ENCODE results near the gene TAF6L.

TAF6L gene

GRCh38 chr11:62778441-62778840 lies 7.2 kb downstream of the TAF6L start:
- Histone ChIP-seq H3K79me2 (ENCODE audit: low read length) (0 out of 2 replicates have a peak, but pooled peaks cover 6% of the 10 kb centered on the region), H2AFZ (ENCODE audit: low read depth, low read length) (no peak overlapping the region), H3K4me1 (ENCODE audit: low read length) (no peaks in the 10 kb centered on the region), H4K20me1 (ENCODE audit: insufficient read depth, low read length) (no peaks in the 10 kb centered on the region), H3K36me3 (replicated peaks; ENCODE audit: low read depth, low read length) (peaks cover 22% of the 10 kb centered on the region), H3K9ac (ENCODE audit: low read length) (no peak overlapping the region), H3K27me3 (ENCODE audit: low read depth, low read length) (no peaks in the 10 kb centered on the region), H3K4me3 (ENCODE audit: low read length) (no peak overlapping the region), H3K4me2 (ENCODE audit: low read length) (no peak overlapping the region), H3K27ac (ENCODE audit: low read length) (no peak overlapping the region), H3K9me3 (ENCODE audit: insufficient read depth, low read length) (no peaks in the 10 kb centered on the region)
- TF ChIP-seq EZH2phosphoT487 (IDR thresholded peaks at IDR 0.05; ENCODE audit: low read depth): no peak
- TF ChIP-seq CTCF (IDR thresholded peaks at IDR 0.05; ENCODE audit: low read depth, low read length): no peak

GRCh38 chr11:62782753-62783152 lies 11.6 kb downstream of the TAF6L start:
- Histone ChIP-seq H3K9ac (ENCODE audit: low read length) (no peak overlapping the region), H3K9me3 (ENCODE audit: insufficient read depth, low read length) (no peaks in the 10 kb centered on the region), H3K4me3 (ENCODE audit: low read length) (no peak overlapping the region), H3K27me3 (ENCODE audit: low read depth, low read length) (no peaks in the 10 kb centered on the region), H3K36me3 (replicated peaks; ENCODE audit: low read depth, low read length) (peaks cover 17% of the 10 kb centered on the region), H2AFZ (ENCODE audit: low read depth, low read length) (no peak overlapping the region), H3K4me1 (ENCODE audit: low read length) (peaks cover 7% of the 10 kb centered on the region), H3K79me2 (ENCODE audit: low read length) (peaks cover 5% of the 10 kb centered on the region), H3K4me2 (ENCODE audit: low read length) (no peak overlapping the region), H3K27ac (ENCODE audit: low read length) (no peak overlapping the region), H4K20me1 (ENCODE audit: insufficient read depth, low read length) (no peaks in the 10 kb centered on the region)
- TF ChIP-seq EZH2phosphoT487 (IDR thresholded peaks at IDR 0.05; ENCODE audit: low read depth) (no peak), CTCF (IDR thresholded peaks at IDR 0.05; ENCODE audit: low read depth, low read length) (no peak)

- Histone ChIP-seq H3K4me2 (ENCODE audit: low read length) (peak overlapping the region; percentile 86), H3K27ac (ENCODE audit: low read length) (peak overlapping the region; percentile 69), H3K27me3 (ENCODE audit: low read depth, low read length) (no peaks in the 10 kb centered on the region), H3K4me1 (ENCODE audit: low read length) (peaks cover 23% of the 10 kb centered on the region), H3K9me3 (ENCODE audit: insufficient read depth, low read length) (no peaks in the 10 kb centered on the region), H4K20me1 (ENCODE audit: insufficient read depth, low read length) (no peaks in the 10 kb centered on the region), H3K36me3 (replicated peaks; ENCODE audit: low read depth, low read length) (peaks cover 36% of the 10 kb centered on the region), H3K9ac (ENCODE audit: low read length) (peak overlapping the region; percentile 88), H2AFZ (ENCODE audit: low read depth, low read length) (no peak overlapping the region), H3K79me2 (ENCODE audit: low read length) (peaks cover 42% of the 10 kb centered on the region), H3K4me3 (ENCODE audit: low read length) (peak overlapping the region; percentile 79)
- TF ChIP-seq CTCF (IDR thresholded peaks at IDR 0.05; ENCODE audit: low read depth, low read length) (peak; percentile 92), EZH2phosphoT487 (IDR thresholded peaks at IDR 0.05; ENCODE audit: low read depth) (no peak)
Observed at GRCh38 chr11:62786318-62787004, 15.3 kb downstream of the TAF6L start.

- no peak for TF ChIP-seq EZH2phosphoT487 (IDR thresholded peaks at IDR 0.05; ENCODE audit: low read depth)
- TF ChIP-seq CTCF (IDR thresholded peaks at IDR 0.05; ENCODE audit: low read depth, low read length): peak; percentile 49
- peaks cover 46% of the 10 kb centered on the region for H3K79me2 ChIP-seq (ENCODE audit: low read length)
- peak within 1 kb of the TSS; percentile 69 for H3K27ac ChIP-seq (ENCODE audit: low read length)
- peaks cover 26% of the 10 kb centered on the region for H3K4me1 ChIP-seq (ENCODE audit: low read length)
- H3K9me3 ChIP-seq (ENCODE audit: insufficient read depth, low read length): no peaks in the 10 kb centered on the region
- H3K36me3 ChIP-seq (replicated peaks; ENCODE audit: low read depth, low read length): peaks cover 36% of the 10 kb centered on the region
- H3K9ac ChIP-seq (ENCODE audit: low read length): peak within 1 kb of the TSS; percentile 88
- peak within 1 kb of the TSS; percentile 79 for H3K4me3 ChIP-seq (ENCODE audit: low read length)
- no peaks in the 10 kb centered on the region for H4K20me1 ChIP-seq (ENCODE audit: insufficient read depth, low read length)
- no peaks in the 10 kb centered on the region for H3K27me3 ChIP-seq (ENCODE audit: low read depth, low read length)
- peak within 1 kb of the TSS; percentile 86 for H3K4me2 ChIP-seq (ENCODE audit: low read length)
- no peak within 1 kb of the TSS for H2AFZ ChIP-seq (ENCODE audit: low read depth, low read length)
Observed at GRCh38 chr11:62787005-62787759, 16.0 kb downstream of the TAF6L start, which contains the start of gene TMEM179B. Gene TMEM179B (plus strand): TSS chr11:62787402. CDS start chr11:62787432, 30 bp downstream.
